HCT116 (cell line): Measurements from ENCODE around the gene NEDD4L. TPM values are rescaled to one million over a fixed set of nuclear protein-coding genes. Genes with fewer than 3 reads are reported as not detected.

Experiments used
- ATAC-seq: fragments of 200-7000 bp; cut with Tn5 transposase; 2 replicates; pipeline ENCODE4 v1.9.1; 2020; ENCODE audit warnings: mild to moderate bottlenecking, moderate library complexity
- BruUV-seq: library from RNA; stranded (reverse); fragments of 400-500 nt; replicated peaks from 2 replicates; lab custom pipeline; 2021; lab: Mats Ljungman, UMichigan
- CTCF ChIA-PET: fragments of 300-600 bp; sonication (Branson Sonifier 250); formaldehyde crosslinking; loops from one replicate; lab custom pipeline; 2021; ENCODE audit warnings: antibody characterized with exemption; lab: Charles Lee
- POLR2A ChIA-PET: fragments of 300-600, 350-600 bp; sonication (Branson Sonifier 250); formaldehyde crosslinking; loops from one replicate; lab custom pipeline; 2021; ENCODE audit warnings: antibody characterized with exemption; lab: Charles Lee
- RAD21 ChIA-PET, 2 experiments: fragments of 300-600 bp; sonication (Branson Sonifier 250); formaldehyde crosslinking; loops; one replicate each; lab custom pipeline; 2023; ENCODE audit warnings: low total read pairs in 2 of 2; ENCODE audit not compliant: uncharacterized antibody in 2 of 2, unreplicated experiment in 2 of 2, low non-redundant PET in 1 of 2; lab: Charles Lee
- DNase-seq: peaks from one replicate; pipeline ENCODE4 v3.0.0-alpha.2; 2010; ENCODE audit warnings: low read depth, low spot score
- H2AFZ ChIP-seq: fragments of 200-600 bp; shearing (Covaris generic), sonication (generic); 2 replicates; pipeline ENCODE4 v1.6.1; 2017; ENCODE audit warnings: low read depth, mixed run types, mixed read lengths, antibody characterized with exemption, low read length; ENCODE audit not compliant: poor library complexity, severe bottlenecking
- H3K27ac ChIP-seq: 2 replicates; pipeline ENCODE4 v1.5.1; 2012; ENCODE audit warnings: low read depth, low read length
- H3K27me3 ChIP-seq: fragments of 200-600 bp; sonication (generic); 2 replicates; pipeline ENCODE4 v1.6.1; 2016; ENCODE audit warnings: mixed run types, low read length, mixed read lengths; ENCODE audit not compliant: insufficient read depth
- H3K36me3 ChIP-seq, 2 experiments: fragments of 200-500 bp in 1 of 2; fragments of 200-600 bp in 1 of 2; sonication (Bioruptor generic) in 1 of 2; sonication (generic) in 1 of 2; 2 replicates each; pipeline versions ENCODE4 v1.5.1 to v1.6.1; 2014 to 2016; ENCODE audit warnings: low read length in 2 of 2, inconsistent platforms in 1 of 2, mixed read lengths in 1 of 2, mixed run types in 1 of 2; ENCODE audit not compliant: insufficient read depth in 2 of 2, control insufficient read depth in 1 of 2
- H3K4me1 ChIP-seq, 2 experiments: fragments of 200-600 bp in 1 of 2; sonication (generic) in 1 of 2; 2 replicates each; pipeline versions ENCODE4 v1.5.1 to v1.6.1; 2012 to 2017; ENCODE audit warnings: low read length in 2 of 2, inconsistent platforms in 1 of 2, mild to moderate bottlenecking in 1 of 2, mixed read lengths in 1 of 2, mixed run types in 1 of 2, moderate library complexity in 1 of 2; ENCODE audit not compliant: insufficient read depth in 2 of 2, control insufficient read depth in 1 of 2
- H3K4me2 ChIP-seq: fragments of 200-600 bp; sonication (generic); 2 replicates; pipeline ENCODE4 v1.6.1; 2017; ENCODE audit warnings: mixed run types, low read length, mixed read lengths
- H3K4me3 ChIP-seq, 2 experiments: fragments of 200-600 bp in 1 of 2; sonication (generic) in 1 of 2; replicated peaks in 1 of 2; 2 replicates each; pipeline ENCODE4 v1.5.1; 2011 to 2016; ENCODE audit warnings: low read length in 2 of 2, control low read depth in 1 of 2, low read depth in 1 of 2, mild to moderate bottlenecking in 1 of 2, mixed read lengths in 1 of 2, mixed run types in 1 of 2
- H3K79me2 ChIP-seq: fragments of 200-600 bp; sonication (generic); 2 replicates; pipeline ENCODE4 v1.6.1; 2017; ENCODE audit warnings: mild to moderate bottlenecking, mixed run types, low read length, moderate library complexity, mixed read lengths; ENCODE audit not compliant: insufficient read depth
- H3K9ac ChIP-seq: fragments of 200-600 bp; sonication (generic); 2 replicates; pipeline ENCODE4 v1.6.1; 2016; ENCODE audit warnings: low read length, mixed read lengths
- H3K9me2 ChIP-seq: fragments of 200-600 bp; sonication (generic), shearing (Covaris generic); 2 replicates; pipeline ENCODE4 v1.6.1; 2017; ENCODE audit warnings: mixed run types, mild to moderate bottlenecking, moderate library complexity; ENCODE audit not compliant: insufficient read depth
- H3K9me3 ChIP-seq, 2 experiments: fragments of 200-500 bp in 1 of 2; fragments of 200-600 bp in 1 of 2; sonication (Bioruptor generic) in 1 of 2; sonication (generic) in 1 of 2; 2 replicates each; pipeline ENCODE4 v1.6.1; 2014 to 2017; ENCODE audit warnings: low read length in 2 of 2, mixed read lengths in 2 of 2, inconsistent platforms in 1 of 2, low read depth in 1 of 2, mild to moderate bottlenecking in 1 of 2, mixed run types in 1 of 2, moderate library complexity in 1 of 2; ENCODE audit not compliant: control insufficient read depth in 1 of 2, insufficient read depth in 1 of 2
- H4K20me1 ChIP-seq: fragments of 200-600 bp; sonication (generic), shearing (Covaris generic); 2 replicates; pipeline ENCODE4 v1.6.1; 2017; ENCODE audit warnings: mixed run types, mild to moderate bottlenecking, moderate library complexity; ENCODE audit not compliant: insufficient read depth
- CEBPB ChIP-seq: IDR thresholded peaks from 2 replicates; pipeline ENCODE4 v1.6.1; 2012; ENCODE audit warnings: low read depth
- EGR1 ChIP-seq: IDR thresholded peaks from 2 replicates; pipeline ENCODE4 v1.6.1; 2012; ENCODE audit warnings: low read depth
- EZH2phosphoT487 ChIP-seq: fragments of 200-600 bp; IDR thresholded peaks from 2 replicates; pipeline ENCODE4 v1.6.1; 2018; ENCODE audit warnings: antibody characterized with exemption, borderline replicate concordance
- FOSL1 ChIP-seq: IDR thresholded peaks from 2 replicates; pipeline ENCODE4 v1.6.1; 2012; ENCODE audit warnings: low read depth
- JUND ChIP-seq: IDR thresholded peaks from 2 replicates; pipeline ENCODE4 v1.6.1; 2012
- POLR2A ChIP-seq: IDR thresholded peaks from 2 replicates; pipeline ENCODE4 v1.7.0; 2011; ENCODE audit warnings: borderline replicate concordance; ENCODE audit not compliant: insufficient read depth, insufficient read length; ENCODE audit errors: extremely low read depth
- RAD21 ChIP-seq: IDR thresholded peaks from 2 replicates; pipeline ENCODE4 v1.6.1; 2012; ENCODE audit warnings: low read depth, mild to moderate bottlenecking
- REST ChIP-seq: IDR thresholded peaks from 2 replicates; pipeline ENCODE4 v1.6.1; 2012; ENCODE audit warnings: low read depth
- SP1 ChIP-seq: IDR thresholded peaks from 2 replicates; pipeline ENCODE4 v1.6.1; 2012; ENCODE audit warnings: low read depth
- TCF7L2 ChIP-seq: IDR thresholded peaks from 2 replicates; pipeline ENCODE4 v1.7.0; 2011; ENCODE audit warnings: borderline replicate concordance, inconsistent platforms; ENCODE audit not compliant: insufficient read depth, insufficient read length; ENCODE audit errors: extremely low read depth
- YY1 ChIP-seq: IDR thresholded peaks from 2 replicates; pipeline ENCODE4 v1.6.1; 2011; ENCODE audit warnings: low read length, low read depth, moderate library complexity, mild to moderate bottlenecking; ENCODE audit not compliant: insufficient replicate concordance; ENCODE audit errors: extremely low read depth
- intact Hi-C: fragments of 100-400 bp; cut with micrococcal nuclease; formaldehyde crosslinking; loops from 2 replicates; pipeline ENCODE4 v1.10.0; 2022
- total RNA-seq: library from RNA; stranded (reverse); gene quantifications from one replicate; pipeline ENCODE4 v1.2.1, GENCODE V29; 2021; ENCODE audit not compliant: unreplicated experiment
- TF ChIP-seq, protein P1 (sequence below): IDR thresholded peaks from 2 replicates; pipeline ENCODE4 v1.6.1; 2011; ENCODE audit warnings: mild to moderate bottlenecking, low read length, moderate library complexity; ENCODE audit not compliant: insufficient replicate concordance; ENCODE audit errors: extremely low read depth

The NEDD4L gene
- total RNA-seq, 1 experiment from 2014 or later, result 41.5 TPM

- no peak for TF ChIP-seq POLR2A
- TF ChIP-seq EZH2phosphoT487, result no peak
- Histone ChIP-seq H3K9me2 (no peaks in the 10 kb centered on the region), H2AFZ (no peak overlapping the region), H3K4me2 (no peak overlapping the region), H3K27ac (no peak overlapping the region), H3K9ac (no peak overlapping the region), H3K9me3 (no peaks in the 10 kb centered on the region), H3K79me2 (peaks cover 9% of the 10 kb centered on the region; the same call in 1 of the 2 replicates), H4K20me1 (no peaks in the 10 kb centered on the region; the same call in 1 of the 2 replicates), H3K4me3 (no peak overlapping the region), H3K4me1 (peaks cover 42 to 44% of the 10 kb centered on the region in 2 experiments), H3K27me3 (no peaks in the 10 kb centered on the region), H3K36me3 (no peaks in the 10 kb centered on the region)
- intact Hi-C loops, result no loop called here
- POLR2A ChIA-PET, result interaction anchor here (1.2 kb wide), 1 partner anchor 8 kb away, joined by 11 read pairs; no protein-coding TSS in a partner anchor
- no peak for ATAC-seq
- no peak for DNase-seq
- BruUV-seq, result no TSS peak
- CTCF ChIA-PET, result no interaction called here
- RAD21 ChIA-PET, result no interaction called here
Measured at GRCh38 chr18:58229162-58229561, 185.1 kb downstream of the NEDD4L start.

DNA sequence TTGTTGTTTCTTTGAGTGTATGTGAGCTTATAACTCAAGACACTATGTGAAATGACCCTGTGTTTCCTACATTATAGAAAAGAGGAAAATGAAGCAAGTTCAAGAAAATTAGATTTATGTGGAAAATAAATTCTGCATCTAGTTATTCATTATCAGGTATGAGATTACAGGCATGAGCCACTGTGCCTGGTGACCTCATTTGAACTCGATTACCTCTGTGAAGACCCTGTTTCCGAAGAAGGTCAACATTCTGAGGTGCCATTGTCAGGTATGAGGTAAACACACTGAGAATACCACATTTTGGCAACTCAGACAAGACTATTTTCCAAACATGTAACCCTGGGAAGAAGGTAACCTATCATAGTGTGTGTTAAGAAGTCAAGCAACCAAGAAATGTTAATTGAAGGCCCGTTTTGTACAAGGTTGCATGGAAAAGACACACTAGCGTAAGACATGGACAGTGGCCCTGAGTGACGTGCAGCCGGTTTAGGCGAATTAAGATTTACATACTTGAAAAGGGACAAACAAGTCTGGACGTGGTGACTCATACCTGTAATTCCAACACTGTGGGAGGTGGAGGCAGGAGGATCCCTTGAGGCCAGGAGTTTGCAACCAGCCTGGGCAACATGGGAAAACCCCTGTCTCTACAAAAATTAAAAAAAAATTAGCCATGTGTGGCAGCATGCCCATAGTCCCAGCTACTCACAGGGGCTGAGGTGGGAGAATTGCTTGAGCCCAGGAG, 186.6 kb downstream of the NEDD4L start:
- CTCF ChIA-PET, result no interaction called here
- no peaks in the 10 kb centered on the region for H3K9me2 ChIP-seq
- RAD21 ChIA-PET, result interaction anchor here (0.7 kb wide), 2 partner anchors 47 to 48 kb away, joined by 3 to 4 read pairs; no protein-coding TSS in a partner anchor
- intact Hi-C loops, result no loop called here
- POLR2A ChIA-PET, result interaction anchor here (0.7 to 1.2 kb wide), 3 partner anchors 9 to 1318 kb away, joined by 3 to 11 read pairs (median 5); no protein-coding TSS in a partner anchor
- ATAC-seq (peak; percentile 77), DNase-seq (peak; percentile 54)
- H3K4me1 ChIP-seq, result peaks cover 30 to 43% of the 10 kb centered on the region in 2 experiments
- peak overlapping the region; percentile 66 for H3K4me2 ChIP-seq
- no TSS peak for BruUV-seq
- H3K9me3 ChIP-seq, result no peaks in the 10 kb centered on the region
- TF ChIP-seq EGR1 (no peak), CEBPB (no peak), YY1 (no peak), REST (no peak), RAD21 (no peak), TCF7L2 (no peak), JUND (peak; percentile 76), FOSL1 (peak; percentile 69), SP1 (peak; percentile 47; the same call in 1 of the 2 replicates)
- TF ChIP-seq, protein P1, sequence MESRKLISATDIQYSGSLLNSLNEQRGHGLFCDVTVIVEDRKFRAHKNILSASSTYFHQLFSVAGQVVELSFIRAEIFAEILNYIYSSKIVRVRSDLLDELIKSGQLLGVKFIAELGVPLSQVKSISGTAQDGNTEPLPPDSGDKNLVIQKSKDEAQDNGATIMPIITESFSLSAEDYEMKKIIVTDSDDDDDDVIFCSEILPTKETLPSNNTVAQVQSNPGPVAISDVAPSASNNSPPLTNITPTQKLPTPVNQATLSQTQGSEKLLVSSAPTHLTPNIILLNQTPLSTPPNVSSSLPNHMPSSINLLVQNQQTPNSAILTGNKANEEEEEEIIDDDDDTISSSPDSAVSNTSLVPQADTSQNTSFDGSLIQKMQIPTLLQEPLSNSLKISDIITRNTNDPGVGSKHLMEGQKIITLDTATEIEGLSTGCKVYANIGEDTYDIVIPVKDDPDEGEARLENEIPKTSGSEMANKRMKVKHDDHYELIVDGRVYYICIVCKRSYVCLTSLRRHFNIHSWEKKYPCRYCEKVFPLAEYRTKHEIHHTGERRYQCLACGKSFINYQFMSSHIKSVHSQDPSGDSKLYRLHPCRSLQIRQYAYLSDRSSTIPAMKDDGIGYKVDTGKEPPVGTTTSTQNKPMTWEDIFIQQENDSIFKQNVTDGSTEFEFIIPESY, result no peak
- peaks cover 5% of the 10 kb centered on the region; the same call in 1 of the 2 replicates for H3K79me2 ChIP-seq
- peak overlapping the region in 1 of 2 experiments; percentile 20; a peak in 1 of 4 replicates for H3K4me3 ChIP-seq
- H3K36me3 ChIP-seq, result no peaks in the 10 kb centered on the region
- H4K20me1 ChIP-seq, result no peaks in the 10 kb centered on the region; the same call in 1 of the 2 replicates
- peak overlapping the region; percentile 39 for H3K9ac ChIP-seq
- no peak overlapping the region for H2AFZ ChIP-seq
- H3K27me3 ChIP-seq, result no peaks in the 10 kb centered on the region
- peak overlapping the region; percentile 37; the same call in 1 of the 2 replicates for H3K27ac ChIP-seq
